K562 (cell line): ENCODE measurements around the gene RAD23B. TPM values are rescaled to one million over a fixed set of nuclear protein-coding genes. Genes with fewer than 3 reads are reported as not detected.

Experiments
- ARNT ChIP-seq, 2 experiments: fragments of 450-650 bp; IDR thresholded peaks; 2 replicates each; pipeline ENCODE4 v1.6.1; 2016; ENCODE audit warnings: mild to moderate bottlenecking in 1 of 2
- ATF1 ChIP-seq, 2 experiments: fragments of 450-650 bp in 1 of 2; IDR thresholded peaks; 2 replicates each; pipeline ENCODE4 v1.6.1; 2016; ENCODE audit warnings: missing compliant biosample characterization in 1 of 2, missing genetic modification characterization in 1 of 2
- ATF7 ChIP-seq: fragments of 450-650 bp; IDR thresholded peaks from 2 replicates; pipeline ENCODE4 v1.7.1; 2014; ENCODE audit warnings: mild to moderate bottlenecking, moderate library complexity
- BCOR ChIP-seq: fragments of 450-650 bp; IDR thresholded peaks from 2 replicates; pipeline ENCODE4 v1.6.1; 2016
- DPF2 ChIP-seq: fragments of 450-650 bp; IDR thresholded peaks from 2 replicates; pipeline ENCODE4 v1.6.1; 2016
- ETV6 ChIP-seq, 3 experiments: fragments of 150-350 bp in 1 of 3; sonication (generic) in 1 of 3; formaldehyde crosslinking in 1 of 3; IDR thresholded peaks; 2 replicates each; pipeline versions ENCODE4 v1.6.1 to v1.8.0; 2014 to 2022; ENCODE audit warnings: borderline replicate concordance in 2 of 3, low read depth in 2 of 3, antibody characterized with exemption in 1 of 3, low read length in 1 of 3, mild to moderate bottlenecking in 1 of 3, missing genetic modification reagents in 1 of 3
- FOSL1 ChIP-seq: fragments of 200-800 bp; sonication (Bioruptor generic); conservative IDR thresholded peaks from 2 replicates; pipeline ENCODE4 v1.6.1; 2016; ENCODE audit warnings: missing genetic modification characterization, missing compliant biosample characterization
- FOXA1 ChIP-seq: fragments of 450-650 bp; IDR thresholded peaks from 2 replicates; pipeline ENCODE4 v1.6.1; 2016; ENCODE audit warnings: mild to moderate bottlenecking, borderline replicate concordance
- FOXM1 ChIP-seq, 2 experiments: fragments of 450-650 bp in 1 of 2; sonication (generic) in 1 of 2; formaldehyde crosslinking in 1 of 2; IDR thresholded peaks; 2 replicates each; pipeline versions ENCODE4 v1.6.1 to v1.9.0; 2017 to 2022; ENCODE audit warnings: low read depth in 2 of 2, mild to moderate bottlenecking in 2 of 2, missing genetic modification reagents in 1 of 2, moderate library complexity in 1 of 2
- HES1 ChIP-seq: fragments of 450-650 bp; IDR thresholded peaks from 2 replicates; pipeline ENCODE4 v1.6.1; 2016; ENCODE audit warnings: low read depth, mild to moderate bottlenecking, moderate library complexity
- HNRNPH1 ChIP-seq: fragments of 200-400 bp; formaldehyde crosslinking; optimal IDR thresholded peaks from 2 replicates; pipeline ENCODE3; 2017; ENCODE audit warnings: low read depth, mild to moderate bottlenecking, low read length, moderate library complexity
- LEF1 ChIP-seq: fragments of 450-650 bp; IDR thresholded peaks from 2 replicates; pipeline ENCODE4 v1.6.1; 2016; ENCODE audit warnings: mild to moderate bottlenecking
- MBD2 ChIP-seq: sonication (generic); IDR thresholded peaks from 2 replicates; pipeline ENCODE4 v1.6.1; 2016; ENCODE audit warnings: low read depth, borderline replicate concordance
- MTA3 ChIP-seq: fragments of 450-650 bp; formaldehyde crosslinking; IDR thresholded peaks from 2 replicates; pipeline ENCODE4 v1.6.1; 2017; ENCODE audit warnings: mild to moderate bottlenecking, borderline replicate concordance
- MYBL2 ChIP-seq, 2 experiments: fragments of 450-650 bp in 1 of 2; sonication (generic) in 1 of 2; formaldehyde crosslinking in 1 of 2; IDR thresholded peaks; 2 replicates each; pipeline versions ENCODE4 v1.6.1 to v1.8.1; 2017 to 2022; ENCODE audit warnings: borderline replicate concordance in 1 of 2, inconsistent platforms in 1 of 2, low read depth in 1 of 2, mild to moderate bottlenecking in 1 of 2, missing genetic modification reagents in 1 of 2, moderate library complexity in 1 of 2
- PML ChIP-seq: IDR thresholded peaks from 2 replicates; pipeline ENCODE4 v1.6.1; 2012; ENCODE audit warnings: low read length, inconsistent platforms
- SMARCC2 ChIP-seq: fragments of 450-650 bp; IDR thresholded peaks from 2 replicates; pipeline ENCODE4 v1.6.1; 2017; ENCODE audit warnings: antibody characterized with exemption, moderate library complexity, mild to moderate bottlenecking, low read depth
- SMARCE1 ChIP-seq: fragments of 450-650 bp; IDR thresholded peaks from 2 replicates; pipeline ENCODE4 v1.7.1; 2016; ENCODE audit warnings: mild to moderate bottlenecking
- SRSF7 ChIP-seq: fragments of 200-400 bp; formaldehyde crosslinking; optimal IDR thresholded peaks from 2 replicates; pipeline ENCODE3; 2017; ENCODE audit warnings: mild to moderate bottlenecking, low read depth, low read length
- TCF3 ChIP-seq: sonication (generic); formaldehyde crosslinking; IDR thresholded peaks from 2 replicates; pipeline ENCODE4 v1.4.0; 2020; ENCODE audit warnings: mild to moderate bottlenecking, missing genetic modification reagents
- polyA plus RNA-seq, 8 experiments: library from polyadenylated mRNA; depleted of rRNA in 4 of 8; stranded (reverse) in 5 of 8; unstranded in 3 of 8; fragments of >200 nt; fragmentation: Nextera tagmentation in 2 of 8; fragmentation: Illumina TruSeq in 1 of 8; extraction: Ambion mirVana in 2 of 8; extraction: Trizol in 1 of 8; gene quantifications; 2 replicates each; pipeline versions ENCODE4 v1.2.1 to v1.2.3, GENCODE V29; 2011 to 2014; ENCODE audit warnings: inconsistent platforms in 1 of 8, missing spikeins in 1 of 8
- total RNA-seq, 7 experiments: library from RNA; depleted of rRNA in 6 of 7; stranded (reverse); fragments of >200 nt in 6 of 7; fragmentation: Illumina TruSeq in 2 of 7; extraction: Trizol in 2 of 7; gene quantifications; 2 replicates each; pipeline versions ENCODE4 v1.2.1 to v1.2.3, GENCODE V29; 2011 to 2021; ENCODE audit warnings: low replicate concordance in 1 of 7
- TF ChIP-seq, protein P1 (sequence below), 2 experiments: fragments of 450-650 bp; conservative IDR thresholded peaks; 2 replicates each; pipeline ENCODE4 v1.6.1; 2017; ENCODE audit warnings: mild to moderate bottlenecking in 2 of 2, moderate library complexity in 2 of 2
- TF ChIP-seq, protein P2 (sequence below), 3 experiments: IDR thresholded peaks in 2 of 3; conservative IDR thresholded peaks in 1 of 3; 2 replicates each; pipeline ENCODE4 v1.5.1; 2011 to 2012; ENCODE audit warnings: low read length in 3 of 3, mild to moderate bottlenecking in 3 of 3, control low read depth in 2 of 3, improper control_type of control experiment in 1 of 3, inconsistent platforms in 1 of 3, low read depth in 1 of 3, mixed read lengths in 1 of 3, moderate library complexity in 1 of 3; ENCODE audit not compliant: insufficient read depth in 2 of 3

RAD23B gene
- total and polyA plus RNA-seq, 9 of the 15 experiments (the other 6 are each of a cell fraction or from before 2014, with no cell fraction given): 14.5 to 184 (median 114) TPM

DNA sequence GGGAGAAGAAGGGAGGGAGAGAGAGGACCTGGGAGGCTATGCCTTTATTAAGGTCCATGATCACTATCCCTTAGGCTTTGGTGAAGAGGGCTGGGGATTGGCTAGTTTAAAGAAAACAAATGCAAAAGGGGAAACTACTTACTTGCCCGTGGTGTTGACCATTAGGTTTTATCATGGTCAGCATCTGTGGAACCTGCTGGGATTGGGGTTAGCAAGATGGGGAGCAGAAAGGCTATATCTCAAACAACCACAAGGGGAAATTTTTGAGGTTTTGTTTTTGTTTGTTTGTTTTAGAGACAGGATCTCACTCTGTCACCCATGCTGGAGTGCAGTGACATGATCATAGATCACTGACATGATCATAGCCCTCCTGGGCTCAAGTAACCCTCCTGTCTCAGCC is 9.0 kb upstream of the RAD23B start (continued):
- TF ChIP-seq, protein P1, sequence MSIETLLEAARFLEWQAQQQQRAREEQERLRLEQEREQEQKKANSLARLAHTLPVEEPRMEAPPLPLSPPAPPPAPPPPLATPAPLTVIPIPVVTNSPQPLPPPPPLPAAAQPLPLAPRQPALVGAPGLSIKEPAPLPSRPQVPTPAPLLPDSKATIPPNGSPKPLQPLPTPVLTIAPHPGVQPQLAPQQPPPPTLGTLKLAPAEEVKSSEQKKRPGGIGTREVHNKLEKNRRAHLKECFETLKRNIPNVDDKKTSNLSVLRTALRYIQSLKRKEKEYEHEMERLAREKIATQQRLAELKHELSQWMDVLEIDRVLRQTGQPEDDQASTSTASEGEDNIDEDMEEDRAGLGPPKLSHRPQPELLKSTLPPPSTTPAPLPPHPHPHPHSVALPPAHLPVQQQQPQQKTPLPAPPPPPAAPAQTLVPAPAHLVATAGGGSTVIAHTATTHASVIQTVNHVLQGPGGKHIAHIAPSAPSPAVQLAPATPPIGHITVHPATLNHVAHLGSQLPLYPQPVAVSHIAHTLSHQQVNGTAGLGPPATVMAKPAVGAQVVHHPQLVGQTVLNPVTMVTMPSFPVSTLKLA (conservative IDR thresholded peaks at IDR 0.05): 0 out of 4 replicates have a peak, but pooled peaks of 1 of the 2 experiments have one; percentile 21
- TF ChIP-seq SMARCC2 (peak; percentile 51; the same call in 1 of the 2 replicates), ARNT (IDR thresholded peaks at IDR 0.05) (no peak), MTA3 (0 out of 2 replicates have a peak, but pooled peaks have one; percentile 33), MYBL2 (IDR thresholded peaks at IDR 0.05; ENCODE audit: low read depth) (peak; percentile 50; the same call in 1 of the 2 replicates), MYBL2 (CRISPR knock-in tag; IDR thresholded peaks at IDR 0.05; ENCODE audit: borderline replicate concordance) (no peak), ETV6 (IDR thresholded peaks at IDR 0.05; ENCODE audit: borderline replicate concordance in 1 of 2, low read depth in 2 of 2, low read length in 1 of 2) (no peak), ETV6 (CRISPR knock-in tag; IDR thresholded peaks at IDR 0.05; ENCODE audit: borderline replicate concordance) (no peak), ATF1 (CRISPR knock-in tag; IDR thresholded peaks at IDR 0.05) (no peak), ATF1 (tag; IDR thresholded peaks at IDR 0.05) (peak; percentile 11; the same call in 1 of the 2 replicates), ATF7 (peak; percentile 48; the same call in 1 of the 2 replicates), HES1 (peak; percentile 90), FOSL1 (tag) (peak; percentile 47), TCF3 (CRISPR knock-in tag) (peak; percentile 75), DPF2 (peak; percentile 62; the same call in 1 of the 2 replicates), MBD2 (no peak), PML (peak; percentile 74; the same call in 1 of the 2 replicates), BCOR (no peak), FOXA1 (peak; percentile 32; the same call in 1 of the 2 replicates), SMARCE1 (peak; percentile 90; the same call in 1 of the 2 replicates), HNRNPH1 (no peak), SRSF7 (no peak), FOXM1 (IDR thresholded peaks at IDR 0.05; ENCODE audit: low read depth) (peak; percentile 97), FOXM1 (CRISPR knock-in tag; IDR thresholded peaks at IDR 0.05; ENCODE audit: low read depth) (peak; percentile 93; the same call in 1 of the 2 replicates), LEF1 (peak; percentile 51; the same call in 1 of the 2 replicates)
- TF ChIP-seq, protein P2, sequence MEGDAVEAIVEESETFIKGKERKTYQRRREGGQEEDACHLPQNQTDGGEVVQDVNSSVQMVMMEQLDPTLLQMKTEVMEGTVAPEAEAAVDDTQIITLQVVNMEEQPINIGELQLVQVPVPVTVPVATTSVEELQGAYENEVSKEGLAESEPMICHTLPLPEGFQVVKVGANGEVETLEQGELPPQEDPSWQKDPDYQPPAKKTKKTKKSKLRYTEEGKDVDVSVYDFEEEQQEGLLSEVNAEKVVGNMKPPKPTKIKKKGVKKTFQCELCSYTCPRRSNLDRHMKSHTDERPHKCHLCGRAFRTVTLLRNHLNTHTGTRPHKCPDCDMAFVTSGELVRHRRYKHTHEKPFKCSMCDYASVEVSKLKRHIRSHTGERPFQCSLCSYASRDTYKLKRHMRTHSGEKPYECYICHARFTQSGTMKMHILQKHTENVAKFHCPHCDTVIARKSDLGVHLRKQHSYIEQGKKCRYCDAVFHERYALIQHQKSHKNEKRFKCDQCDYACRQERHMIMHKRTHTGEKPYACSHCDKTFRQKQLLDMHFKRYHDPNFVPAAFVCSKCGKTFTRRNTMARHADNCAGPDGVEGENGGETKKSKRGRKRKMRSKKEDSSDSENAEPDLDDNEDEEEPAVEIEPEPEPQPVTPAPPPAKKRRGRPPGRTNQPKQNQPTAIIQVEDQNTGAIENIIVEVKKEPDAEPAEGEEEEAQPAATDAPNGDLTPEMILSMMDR (IDR thresholded peaks at IDR 0.05 in 2 of 3, conservative IDR thresholded peaks at IDR 0.05 in 1 of 3; ENCODE audit: insufficient read depth in 2 of 3, low read depth in 1 of 3, low read length in 3 of 3): peak in 2 of 3 experiments; percentile 28 to 31; a peak in 2 of 6 replicates
